ENCODE measurements around the gene MUC21.
"Not testable (repeated sequence)": the region's sequence is repeated elsewhere in the genome, so short reads cannot be mapped to it uniquely, and the experiment has no call there.

DNA sequence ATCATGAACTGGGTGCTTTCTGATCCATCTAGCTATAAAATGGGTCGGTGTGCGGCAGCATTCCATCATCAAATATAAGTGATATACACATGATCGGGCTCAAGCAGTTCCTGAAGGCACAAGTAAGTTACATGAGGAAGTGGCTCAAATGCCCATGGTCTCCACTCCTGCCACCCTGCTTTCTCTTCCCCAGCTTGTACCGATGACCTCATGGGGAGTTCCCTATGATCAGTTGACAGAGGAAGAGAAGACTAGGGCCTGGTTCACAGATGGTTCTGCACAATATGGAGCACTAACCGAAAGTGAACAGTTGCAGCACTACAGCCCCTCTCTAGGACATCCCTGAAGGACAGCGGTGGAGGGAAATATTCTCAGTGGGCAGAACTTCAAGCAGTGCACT, 14.3 kb upstream of the MUC21 start:
- TF ChIP-seq, protein P1, sequence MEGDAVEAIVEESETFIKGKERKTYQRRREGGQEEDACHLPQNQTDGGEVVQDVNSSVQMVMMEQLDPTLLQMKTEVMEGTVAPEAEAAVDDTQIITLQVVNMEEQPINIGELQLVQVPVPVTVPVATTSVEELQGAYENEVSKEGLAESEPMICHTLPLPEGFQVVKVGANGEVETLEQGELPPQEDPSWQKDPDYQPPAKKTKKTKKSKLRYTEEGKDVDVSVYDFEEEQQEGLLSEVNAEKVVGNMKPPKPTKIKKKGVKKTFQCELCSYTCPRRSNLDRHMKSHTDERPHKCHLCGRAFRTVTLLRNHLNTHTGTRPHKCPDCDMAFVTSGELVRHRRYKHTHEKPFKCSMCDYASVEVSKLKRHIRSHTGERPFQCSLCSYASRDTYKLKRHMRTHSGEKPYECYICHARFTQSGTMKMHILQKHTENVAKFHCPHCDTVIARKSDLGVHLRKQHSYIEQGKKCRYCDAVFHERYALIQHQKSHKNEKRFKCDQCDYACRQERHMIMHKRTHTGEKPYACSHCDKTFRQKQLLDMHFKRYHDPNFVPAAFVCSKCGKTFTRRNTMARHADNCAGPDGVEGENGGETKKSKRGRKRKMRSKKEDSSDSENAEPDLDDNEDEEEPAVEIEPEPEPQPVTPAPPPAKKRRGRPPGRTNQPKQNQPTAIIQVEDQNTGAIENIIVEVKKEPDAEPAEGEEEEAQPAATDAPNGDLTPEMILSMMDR (IDR thresholded peaks at IDR 0.05): not testable (repeated sequence)
- not testable (repeated sequence) for TF ChIP-seq POLR2A (IDR thresholded peaks at IDR 0.05)
